BJ (cell line): ENCODE results near the gene LPAR2. TPM values are rescaled to one million over a fixed set of nuclear protein-coding genes. Genes with fewer than 3 reads are reported as not detected.
"Not testable (repeated sequence)": the region's sequence is repeated elsewhere in the genome, so short reads cannot be mapped to it uniquely, and the experiment has no call there.

Experiments
- CTCF ChIA-PET: fragments of 350-600 bp; formaldehyde crosslinking; extraction: SDS; loops from one replicate; lab custom pipeline; 2021; ENCODE audit warnings: antibody characterized with exemption, inconsistent platforms; lab: Yijun Ruan, JAX
- POLR2A ChIA-PET: fragments of 300-600 bp; sonication (Branson Sonifier 250); formaldehyde crosslinking; extraction: SDS; loops from one replicate; lab custom pipeline; 2021; ENCODE audit warnings: antibody characterized with exemption; lab: Charles Lee
- DNase-seq: peaks from one replicate; pipeline ENCODE4 v3.0.0-alpha.2; 2011; ENCODE audit warnings: low read depth
- H3K27me3 ChIP-seq: 2 replicates; pipeline ENCODE4 v1.6.0; 2011; ENCODE audit warnings: low read length; ENCODE audit not compliant: control insufficient read depth, insufficient read depth
- H3K36me3 ChIP-seq: 2 replicates; pipeline ENCODE4 v1.5.1; 2011; ENCODE audit warnings: low read length; ENCODE audit not compliant: control insufficient read depth, insufficient read depth
- H3K4me3 ChIP-seq: 2 replicates; pipeline ENCODE4 v1.5.1; 2011; ENCODE audit warnings: low read depth, mild to moderate bottlenecking, control low read depth, low read length
- polyA plus RNA-seq: library from polyadenylated mRNA; depleted of rRNA; stranded (reverse); fragments of >200 nt; gene quantifications from 2 replicates; pipeline ENCODE4 v1.2.3, GENCODE V29; 2011
- TF ChIP-seq, protein P1 (sequence below): IDR thresholded peaks from 2 replicates; pipeline ENCODE4 v1.5.1; 2011; ENCODE audit warnings: low read depth, mild to moderate bottlenecking, control low read depth, inconsistent platforms, low read length, moderate library complexity; ENCODE audit not compliant: insufficient read depth

The LPAR2 gene
- polyA plus RNA-seq, 1 experiment = 2.1 TPM

GRCh38 chr19:19670070-19670551, 42.1 kb upstream of the LPAR2 start:
- DNase-seq = no peak
- CTCF ChIA-PET = interaction anchor here (2.2 kb wide), 1 partner anchor 290 kb away, joined by 8 read pairs; no protein-coding TSS in a partner anchor
- no peak overlapping the region for H3K4me3 ChIP-seq

GRCh38 chr19:19668230-19669012, 40.4 kb upstream of the LPAR2 start, which contains the start of gene ZNF101:
Gene ZNF101 (plus strand): TSS chr19:19668839. CDS start chr19:19668964, 125 bp downstream.
- ChIA-PET CTCF (interaction anchor here (2.2 kb wide), 1 partner anchor 292 kb away, joined by 8 read pairs; no protein-coding TSS in a partner anchor), POLR2A (no interaction called here)
- no peaks in the 10 kb centered on the region for H3K36me3 ChIP-seq
- DNase-seq = peak; percentile 59
- no peaks in the 10 kb centered on the region for H3K27me3 ChIP-seq
- TF ChIP-seq, protein P1, sequence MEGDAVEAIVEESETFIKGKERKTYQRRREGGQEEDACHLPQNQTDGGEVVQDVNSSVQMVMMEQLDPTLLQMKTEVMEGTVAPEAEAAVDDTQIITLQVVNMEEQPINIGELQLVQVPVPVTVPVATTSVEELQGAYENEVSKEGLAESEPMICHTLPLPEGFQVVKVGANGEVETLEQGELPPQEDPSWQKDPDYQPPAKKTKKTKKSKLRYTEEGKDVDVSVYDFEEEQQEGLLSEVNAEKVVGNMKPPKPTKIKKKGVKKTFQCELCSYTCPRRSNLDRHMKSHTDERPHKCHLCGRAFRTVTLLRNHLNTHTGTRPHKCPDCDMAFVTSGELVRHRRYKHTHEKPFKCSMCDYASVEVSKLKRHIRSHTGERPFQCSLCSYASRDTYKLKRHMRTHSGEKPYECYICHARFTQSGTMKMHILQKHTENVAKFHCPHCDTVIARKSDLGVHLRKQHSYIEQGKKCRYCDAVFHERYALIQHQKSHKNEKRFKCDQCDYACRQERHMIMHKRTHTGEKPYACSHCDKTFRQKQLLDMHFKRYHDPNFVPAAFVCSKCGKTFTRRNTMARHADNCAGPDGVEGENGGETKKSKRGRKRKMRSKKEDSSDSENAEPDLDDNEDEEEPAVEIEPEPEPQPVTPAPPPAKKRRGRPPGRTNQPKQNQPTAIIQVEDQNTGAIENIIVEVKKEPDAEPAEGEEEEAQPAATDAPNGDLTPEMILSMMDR = no peak
- H3K4me3 ChIP-seq = peak within 1 kb of the TSS; percentile 89

More at GRCh38 chr19:19670070-19670551, 42.1 kb upstream of the LPAR2 start:
- H3K36me3 ChIP-seq = no peaks in the 10 kb centered on the region
- POLR2A ChIA-PET = no interaction called here
- H3K27me3 ChIP-seq = no peaks in the 10 kb centered on the region
- TF ChIP-seq, protein P1 = no peak

GRCh38 chr19:19665420-19665948, 37.5 kb upstream of the LPAR2 start:
- POLR2A ChIA-PET, H3K36me3 ChIP-seq, CTCF ChIA-PET, H3K4me3 ChIP-seq, DNase-seq, H3K27me3 ChIP-seq: not testable (repeated sequence)

- TF ChIP-seq, protein P1 = 0 out of 2 replicates have a peak, but pooled peaks have one; percentile 23
Observed at GRCh38 chr19:19663256-19664120, 35.5 kb upstream of the LPAR2 start, which contains the start of gene ATP13A1. Gene ATP13A1 (minus strand): TSS chr19:19663676. CDS start chr19:19663666, 10 bp downstream.

DNA sequence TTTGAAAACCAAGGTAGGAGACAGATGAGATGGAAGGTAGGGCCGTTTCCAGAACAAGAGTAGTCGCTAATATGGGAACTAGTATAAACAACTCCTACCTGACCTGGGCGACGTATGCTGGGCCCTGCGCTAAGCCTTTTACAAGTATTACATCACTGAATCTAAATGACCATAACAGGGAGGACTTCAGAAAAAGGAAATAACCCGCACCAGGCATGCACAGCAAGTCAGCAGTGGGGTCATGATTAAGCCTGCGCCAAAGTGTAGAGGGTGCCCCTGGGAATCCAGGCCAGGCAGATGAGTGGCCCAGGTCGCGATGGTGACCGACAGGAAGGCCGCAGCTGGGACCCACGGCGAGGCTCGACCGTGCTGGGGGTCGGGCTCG, 34.8 kb upstream of the LPAR2 start:
- DNase-seq = no peak
- H3K4me3 ChIP-seq = peak overlapping the region; percentile 88
- H3K27me3 ChIP-seq = no peaks in the 10 kb centered on the region
- H3K36me3 ChIP-seq = peaks cover 9% of the 10 kb centered on the region
- ChIA-PET CTCF (no interaction called here), POLR2A (interaction anchor here (0.6 kb wide), 1 partner anchor 103 kb away, joined by 3 read pairs; no protein-coding TSS in a partner anchor)
- TF ChIP-seq, protein P1 = no peak

More at GRCh38 chr19:19663256-19664120, 35.5 kb upstream of the LPAR2 start, which contains the start of gene ATP13A1:
- Histone ChIP-seq H3K27me3 (no peaks in the 10 kb centered on the region), H3K4me3 (peak within 1 kb of the TSS; percentile 88), H3K36me3 (peaks cover 7% of the 10 kb centered on the region)
- ChIA-PET CTCF (no interaction called here), POLR2A (interaction anchor here (0.5 to 0.6 kb wide), 3 partner anchors 103 to 474 kb away, joined by 3 to 4 read pairs (median 4); no protein-coding TSS in a partner anchor)
- peak; percentile 88 for DNase-seq
